HG03432 (cell line): ENCODE measurements around the gene PPP1R1C.

Source experiments
- ATAC-seq: cut with Tn5 transposase; IDR thresholded peaks from one replicate; pipeline ENCODE4 v1.9.1; 2021; ENCODE audit warnings: mild to moderate bottlenecking, moderate library complexity; ENCODE audit not compliant: unreplicated experiment

PPP1R1C gene

GRCh38 chr2:182062329-182062972, 76.8 kb downstream of the PPP1R1C start:
- ATAC-seq: no peak

DNA sequence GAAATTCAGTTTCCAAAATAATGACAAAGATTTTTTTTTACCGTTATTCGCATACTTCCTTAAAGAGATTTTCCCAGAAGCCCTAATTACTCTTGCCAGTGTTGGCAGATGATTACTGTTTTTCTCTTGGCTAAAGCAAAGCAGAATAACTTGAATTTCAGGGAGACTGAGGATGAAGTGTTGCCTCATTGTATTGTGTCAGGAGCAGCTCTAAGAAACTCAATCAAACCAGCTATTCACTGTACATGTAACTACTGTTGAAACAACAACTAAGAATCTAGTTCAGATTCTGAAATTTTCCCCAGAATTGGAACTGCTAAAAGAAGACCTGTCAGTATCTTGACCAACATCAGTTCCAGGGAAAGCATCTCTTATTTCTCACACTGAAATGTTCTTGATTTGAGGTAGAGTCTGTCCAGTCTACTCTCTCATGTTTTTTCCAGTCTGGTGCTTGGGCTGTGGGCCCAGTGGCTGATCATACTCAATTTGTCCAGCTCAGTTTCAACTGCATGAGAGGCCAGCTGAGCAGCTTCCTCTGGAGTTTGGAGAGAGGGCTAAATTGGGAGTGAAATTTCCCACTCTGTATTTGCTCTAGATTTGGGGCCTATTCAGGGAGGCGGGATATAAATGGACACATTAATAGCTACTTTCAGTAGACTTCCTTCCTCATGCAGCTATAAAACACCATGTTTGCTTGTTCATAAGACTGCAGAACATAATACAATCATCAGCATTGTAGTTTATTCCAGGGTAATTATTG, 78.5 kb downstream of the PPP1R1C start:
- ATAC-seq: no peak

- ATAC-seq: no peak
These were observed 80.9 kb downstream of the PPP1R1C start for GRCh38 chr2:182066400-182067087.

DNA sequence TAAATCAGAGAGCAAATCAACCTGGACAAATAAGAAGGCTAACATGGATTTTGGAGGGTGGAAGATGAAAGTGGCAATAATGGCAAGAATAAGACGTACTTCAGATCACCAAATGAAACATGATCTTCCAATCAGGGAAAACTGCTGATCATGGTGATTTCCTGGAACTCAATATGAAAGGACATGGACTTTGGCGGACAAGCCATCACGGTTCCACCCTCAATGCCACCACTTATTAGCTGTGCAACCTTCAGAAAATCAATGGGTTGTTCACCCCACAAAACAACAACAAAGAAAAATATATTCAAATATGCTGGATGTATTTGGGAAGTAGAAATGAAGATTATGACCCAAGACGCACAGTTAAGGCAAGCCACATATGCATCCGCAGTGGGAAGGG, 81.7 kb downstream of the PPP1R1C start:
- ATAC-seq: no peak

GRCh38 chr2:182068811-182069210, 83.2 kb downstream of the PPP1R1C start:
- no peak for ATAC-seq

DNA sequence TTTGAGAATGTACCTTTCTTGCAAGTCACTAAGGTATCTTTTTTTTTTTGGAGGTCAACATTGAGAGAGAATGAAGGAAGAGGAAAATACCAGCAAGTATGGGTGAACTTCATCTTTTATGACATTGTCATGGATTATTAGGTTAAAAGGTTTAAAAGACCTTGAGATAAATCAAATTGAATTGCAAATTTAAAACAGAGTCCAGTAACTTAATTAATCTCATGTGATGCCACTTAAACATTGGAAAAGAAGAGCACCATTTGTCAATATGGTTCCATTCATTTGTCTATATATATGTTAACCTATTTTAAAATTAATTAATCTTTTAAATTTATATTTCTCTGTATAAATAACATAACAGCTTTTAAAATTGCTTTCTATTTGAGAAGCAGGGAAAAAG, 83.8 kb downstream of the PPP1R1C start:
- no peak for ATAC-seq

DNA sequence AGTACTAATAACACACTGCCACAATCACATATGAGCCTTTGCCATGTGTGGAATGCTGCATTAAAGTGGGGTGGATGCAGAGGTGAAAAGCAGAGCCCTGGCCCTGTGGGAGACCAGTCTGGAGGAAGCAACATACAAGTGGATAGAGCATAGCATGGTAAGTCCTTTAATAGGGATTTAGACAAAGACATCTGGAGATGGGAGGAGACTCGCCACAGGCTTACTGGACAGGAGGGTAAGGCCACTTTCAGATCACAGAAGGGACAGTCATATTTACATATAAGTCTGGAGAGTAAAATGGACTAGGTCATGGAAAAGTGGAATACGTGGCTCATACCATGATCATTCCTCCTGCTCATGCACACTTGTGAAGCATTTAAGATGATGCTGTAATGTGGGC, 84.3 kb downstream of the PPP1R1C start:
- no peak for ATAC-seq

DNA sequence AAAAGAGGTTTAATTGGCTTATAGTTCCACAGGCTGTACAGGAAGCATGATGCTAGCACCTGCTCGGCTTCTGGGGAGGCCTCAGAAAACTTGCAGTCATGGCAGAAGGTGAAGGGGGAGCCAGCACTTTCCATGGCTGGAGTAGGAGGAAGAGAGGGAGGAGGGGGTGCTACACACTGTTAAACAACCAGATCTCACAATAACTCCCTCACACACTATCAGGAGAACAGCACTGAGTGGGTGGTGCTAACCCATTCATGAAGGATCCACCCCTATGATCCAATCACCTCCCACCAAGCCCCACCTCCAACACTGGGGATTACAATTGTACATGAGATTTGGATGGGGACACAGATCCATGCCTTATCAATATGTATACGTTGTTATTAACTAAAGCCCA, 85.1 kb downstream of the PPP1R1C start:
- ATAC-seq: no peak

- no peak for ATAC-seq
These were observed 87.2 kb downstream of the PPP1R1C start for GRCh38 chr2:182072861-182073260.

GRCh38 chr2:182073613-182074012, 88.0 kb downstream of the PPP1R1C start:
- no peak for ATAC-seq

- no peak for ATAC-seq
These were observed 91.4 kb downstream of the PPP1R1C start for GRCh38 chr2:182077023-182077422.

GRCh38 chr2:182077448-182078142, 91.9 kb downstream of the PPP1R1C start:
- peak; percentile 75 for ATAC-seq

GRCh38 chr2:182078988-182079602, 93.4 kb downstream of the PPP1R1C start:
- ATAC-seq: no peak

GRCh38 chr2:182080493-182080892, 94.8 kb downstream of the PPP1R1C start:
- ATAC-seq: no peak

DNA sequence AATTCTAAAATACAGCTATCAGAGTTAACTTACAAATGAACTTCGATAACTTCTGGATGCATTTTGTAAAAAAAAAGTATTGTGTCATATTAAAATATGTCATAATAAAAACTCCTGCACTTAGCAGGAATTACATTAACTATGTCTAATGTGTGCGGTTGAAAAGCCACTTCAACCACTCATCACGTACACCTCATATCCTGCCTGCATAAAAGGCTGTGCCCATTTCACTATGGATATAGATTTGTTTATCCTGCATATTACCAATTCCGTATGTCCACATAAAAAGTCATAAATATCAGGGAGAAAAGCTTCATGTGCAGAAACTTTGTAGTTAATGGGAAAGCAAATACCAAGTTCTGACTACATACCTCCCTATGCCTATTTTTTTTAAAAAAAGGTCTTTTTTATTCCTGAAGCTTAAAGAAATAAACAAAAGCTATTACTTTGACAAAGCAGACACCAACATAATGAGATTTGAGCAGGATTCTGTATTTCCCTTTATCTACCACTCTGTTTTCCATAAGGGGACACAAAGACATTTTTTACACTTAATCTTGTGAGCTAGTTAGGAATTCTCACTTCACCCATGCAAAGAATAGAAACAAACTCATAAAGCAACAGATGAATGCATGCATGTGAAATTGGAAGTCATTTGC, 96.1 kb downstream of the PPP1R1C start:
- no peak for ATAC-seq

DNA sequence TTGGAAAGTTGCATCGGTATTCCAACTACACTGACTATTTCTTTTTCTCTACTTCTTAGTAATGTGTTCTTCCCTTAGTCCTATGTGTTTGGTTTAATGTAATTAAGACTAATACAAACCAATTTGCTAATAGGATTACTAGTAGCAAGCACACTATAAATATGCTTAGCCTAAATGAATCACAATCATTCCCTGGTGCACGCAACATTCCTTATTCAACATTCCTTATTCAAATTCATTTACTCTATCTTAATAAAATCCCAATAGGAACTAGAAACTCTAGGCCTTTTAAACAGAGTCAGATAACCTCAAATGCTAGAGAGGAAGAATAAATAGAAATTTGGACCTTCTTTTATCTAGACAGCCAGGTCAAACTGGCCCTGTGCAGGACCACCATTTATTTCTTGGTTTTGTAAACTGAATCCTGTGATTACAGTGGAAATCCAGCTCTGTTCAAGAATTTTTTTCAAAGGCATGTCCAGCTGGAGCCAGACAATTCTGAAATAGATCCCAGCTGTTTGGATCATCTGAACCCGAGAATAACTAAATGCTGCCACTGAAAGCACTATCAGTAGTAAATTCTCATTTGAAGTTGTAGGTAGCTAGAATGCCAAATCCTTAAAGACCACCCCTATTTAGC, 103.1 kb downstream of the PPP1R1C start:
- no peak for ATAC-seq

DNA sequence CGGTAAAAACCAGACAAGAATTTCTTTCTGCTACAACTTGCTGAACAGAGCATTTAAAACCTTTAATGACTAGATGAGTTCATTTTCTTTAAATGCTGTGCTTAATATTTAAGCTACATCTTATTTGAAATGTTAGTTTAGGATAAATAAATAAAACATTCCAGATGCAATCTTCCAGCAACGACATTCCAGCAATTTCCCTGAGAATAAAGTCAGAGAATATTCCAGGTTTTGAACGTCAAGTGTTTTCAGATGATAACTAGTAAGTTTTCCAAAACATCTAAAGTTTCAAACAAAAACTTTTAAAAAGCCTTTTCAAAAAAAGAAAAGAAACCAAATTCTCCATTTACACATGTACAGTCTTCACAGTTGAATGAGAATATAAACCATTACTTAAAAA, 104.8 kb downstream of the PPP1R1C start:
- ATAC-seq: no peak

- no peak for ATAC-seq
These were observed 112.0 kb downstream of the PPP1R1C start for GRCh38 chr2:182097571-182098164.

DNA sequence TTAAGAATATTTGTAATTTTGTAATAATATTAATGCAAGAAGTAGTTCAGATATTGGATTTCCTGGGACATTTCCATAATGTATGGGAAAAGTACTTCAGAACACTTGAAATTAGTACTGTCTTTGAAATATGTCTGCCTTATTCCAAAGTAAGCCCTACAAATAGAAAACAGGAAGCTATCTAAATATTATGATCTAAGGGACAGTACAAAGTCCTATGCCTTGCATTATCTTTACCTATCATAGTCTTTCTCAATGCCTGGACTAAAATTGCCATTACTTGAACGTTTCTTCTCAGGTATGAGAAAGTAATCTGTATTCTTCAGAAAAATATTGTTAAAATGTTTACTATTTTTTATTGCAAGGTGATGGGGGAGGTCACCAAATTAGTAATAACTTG, 113.0 kb downstream of the PPP1R1C start:
- no peak for ATAC-seq

GRCh38 chr2:182101263-182101662, 115.6 kb downstream of the PPP1R1C start:
- ATAC-seq: peak; percentile 59
